Activated CD8-positive, alpha-beta memory T cell treated with anti-CD3 and anti-CD28 coated beads, Interleukin-2, amount 50 U/mL, for 24 hours (primary cell): ENCODE results near the gene NAA40.
"Not testable (repeated sequence)": the region's sequence is repeated elsewhere in the genome, so short reads cannot be mapped to it uniquely, and the experiment has no call there.

ENCODE experiments used
- DNase-seq: peaks from one replicate; pipeline ENCODE4 v3.0.0-alpha.2; 2020; ENCODE audit errors: extremely low read depth

Gene NAA40

DNA sequence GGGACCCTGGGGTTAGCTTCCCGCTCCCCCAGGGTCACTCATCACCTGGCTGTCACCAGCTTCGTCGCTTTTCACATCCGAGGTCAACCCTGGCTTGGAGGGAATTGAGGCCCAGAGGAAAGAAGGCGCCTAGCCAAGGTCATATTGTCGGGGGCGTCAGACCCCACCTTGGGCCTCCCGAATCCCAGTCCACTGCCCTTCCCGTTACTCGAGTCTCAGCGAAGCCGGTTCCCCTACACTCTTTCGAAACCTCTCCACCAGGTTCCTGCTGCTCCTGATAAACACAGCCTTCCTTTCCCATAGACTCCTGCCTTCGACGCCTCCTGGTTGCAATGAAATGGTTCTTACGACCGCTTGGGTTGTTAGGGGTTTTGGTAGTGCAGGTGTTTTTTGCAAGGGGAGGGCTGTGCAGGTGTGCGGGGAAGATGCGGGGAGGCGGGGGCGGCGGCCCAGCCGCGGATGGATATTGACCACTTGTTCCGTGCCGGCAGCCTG lies 642 bp downstream of the NAA40 start:
- DNase-seq = no peak

DNA sequence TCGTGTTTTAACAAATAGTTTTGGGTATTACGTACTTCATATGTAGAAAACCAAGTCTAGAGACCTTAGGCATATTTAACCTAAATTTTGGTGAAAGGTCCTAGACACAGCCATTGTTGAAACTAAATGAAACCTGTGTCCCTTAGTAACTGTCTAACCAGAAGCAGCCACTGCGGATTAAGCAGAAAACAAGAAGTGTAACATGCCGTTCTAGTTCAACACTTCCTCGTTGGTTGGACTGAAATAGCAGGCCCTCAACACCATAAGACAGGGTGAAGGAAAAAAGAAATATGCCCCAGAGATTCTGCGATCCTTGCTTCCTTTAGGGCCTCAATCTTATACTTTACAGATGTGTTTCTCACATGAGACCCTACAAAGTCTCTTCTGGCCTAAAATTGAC lies 2.0 kb downstream of the NAA40 start:
- no peak for DNase-seq

DNA sequence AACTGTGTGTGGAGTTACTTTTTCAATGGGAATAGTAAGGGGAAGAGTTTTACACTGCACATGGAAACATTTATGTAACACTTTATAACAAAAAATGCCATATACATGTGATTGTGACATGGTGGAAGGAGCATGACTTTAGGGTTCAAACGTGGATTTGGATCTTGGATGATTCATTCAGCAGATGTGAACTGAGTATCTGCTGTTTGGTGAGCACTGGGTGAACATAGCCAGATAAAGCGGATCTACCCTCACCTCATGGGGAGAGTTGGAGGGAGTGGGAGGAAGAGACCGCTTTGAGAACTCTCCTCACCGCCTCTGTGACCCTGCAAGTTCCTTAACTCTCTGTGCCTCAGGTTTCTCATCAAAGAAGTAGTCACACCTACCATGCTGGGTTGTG lies 3.1 kb downstream of the NAA40 start:
- DNase-seq = no peak

DNA sequence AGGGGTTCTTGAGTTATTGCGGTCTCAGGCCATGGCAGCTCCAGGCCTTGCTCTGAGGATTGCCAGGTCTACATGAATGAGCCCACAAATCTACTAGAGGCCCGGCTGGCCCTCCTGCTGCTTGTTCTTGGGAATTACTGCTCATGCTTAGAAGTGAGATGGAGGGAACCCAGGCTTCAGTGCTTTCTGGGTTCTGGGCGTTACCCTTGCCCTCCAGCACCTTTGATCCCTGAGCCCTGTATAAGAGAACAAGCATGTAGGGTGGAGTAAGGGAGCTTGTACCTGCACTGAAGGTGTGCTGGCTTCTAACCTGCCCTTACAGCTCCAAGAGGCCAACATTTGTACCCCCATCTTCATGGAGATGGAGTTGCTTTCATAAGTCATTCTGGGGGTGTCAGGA lies 4.0 kb downstream of the NAA40 start:
- no peak for DNase-seq

DNA sequence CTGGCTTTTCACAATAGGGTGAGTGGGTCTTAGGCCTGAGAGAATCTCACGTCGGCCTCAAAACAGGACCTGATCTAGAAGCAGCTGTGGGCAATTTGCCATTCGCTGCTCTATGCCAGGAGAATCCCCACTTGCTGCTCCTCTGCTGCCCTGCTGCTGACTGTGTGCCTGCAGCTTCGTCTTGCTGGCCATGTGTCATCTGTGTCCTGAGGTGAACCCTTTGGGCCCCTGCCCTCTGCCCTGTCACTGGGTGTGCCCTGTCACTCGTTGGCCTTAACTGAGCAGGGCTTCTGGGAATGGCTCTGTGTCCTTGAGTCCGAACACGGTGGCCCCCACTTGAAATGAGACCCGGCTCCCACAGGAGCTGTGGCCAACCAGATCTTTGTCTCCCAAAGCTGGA lies 6.2 kb downstream of the NAA40 start:
- DNase-seq = no peak

DNA sequence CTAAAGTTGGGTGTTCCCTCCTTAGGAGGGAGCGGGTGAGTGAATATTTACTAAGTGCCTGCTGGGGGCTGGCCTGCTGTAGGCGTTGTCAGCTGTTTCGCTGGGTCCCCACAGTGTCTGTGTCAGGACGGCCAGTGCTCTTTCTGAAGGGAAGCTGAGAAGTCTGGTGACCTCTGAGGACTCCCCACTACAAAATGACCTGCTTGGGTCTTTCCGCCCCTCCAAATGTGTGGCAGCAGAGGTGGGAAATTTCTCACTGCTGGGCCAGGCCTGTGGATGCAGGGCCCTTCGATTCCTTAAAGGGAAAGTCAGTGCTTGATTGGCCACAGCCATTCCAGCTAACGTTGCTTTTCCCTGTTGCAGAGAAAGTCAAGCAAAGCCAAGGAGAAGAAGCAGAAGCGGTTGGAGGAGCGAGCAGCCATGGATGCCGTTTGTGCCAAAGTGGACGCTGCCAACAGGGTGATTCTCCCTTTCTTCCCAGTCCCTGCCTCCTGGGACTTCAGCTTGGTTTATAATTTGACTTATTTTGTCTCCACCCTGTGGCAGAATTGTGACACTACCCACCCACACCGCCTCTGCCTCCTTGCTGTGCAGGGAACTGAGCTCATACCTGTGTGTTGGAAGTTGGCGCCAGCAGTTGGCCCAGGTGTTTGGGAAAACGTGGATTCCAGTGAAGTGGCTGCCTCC lies 6.8 kb downstream of the NAA40 start:
- no peak for DNase-seq

DNA sequence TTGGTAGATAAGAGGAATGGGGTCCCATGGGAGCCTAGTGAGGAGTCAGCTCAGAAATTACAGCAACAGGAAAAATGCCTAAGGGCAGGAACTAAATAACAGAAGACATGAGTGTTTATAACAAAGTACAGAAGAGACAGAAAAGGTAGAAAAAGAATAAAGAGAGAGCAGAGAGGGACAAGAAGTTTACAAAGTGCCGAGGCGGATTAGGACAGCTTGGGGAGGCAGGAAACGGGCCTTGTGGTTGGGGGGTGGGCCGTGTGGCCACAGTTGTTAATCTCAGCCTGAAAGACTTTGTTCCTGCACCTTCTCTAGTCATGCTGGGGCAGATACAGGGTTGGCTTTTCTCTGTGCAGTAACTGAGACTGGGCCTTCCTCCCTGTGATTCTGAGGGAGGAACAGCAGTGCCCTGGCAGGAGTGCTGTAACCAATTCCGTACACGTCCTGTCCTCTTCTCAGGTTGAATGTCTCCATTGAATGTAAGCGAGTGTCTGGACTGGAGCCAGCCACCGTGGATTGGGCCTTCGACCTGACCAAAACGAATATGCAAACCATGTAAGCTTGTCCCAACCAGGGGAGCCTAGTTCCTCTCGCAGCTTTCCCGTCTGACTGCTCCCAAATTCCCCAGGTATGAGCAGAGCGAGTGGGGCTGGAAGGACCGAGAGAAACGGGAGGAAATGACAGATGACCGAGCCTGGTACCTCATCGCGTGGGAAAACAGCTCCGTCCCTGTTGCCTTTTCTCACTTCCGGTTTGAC lies 13.2 kb downstream of the NAA40 start:
- no peak for DNase-seq

DNA sequence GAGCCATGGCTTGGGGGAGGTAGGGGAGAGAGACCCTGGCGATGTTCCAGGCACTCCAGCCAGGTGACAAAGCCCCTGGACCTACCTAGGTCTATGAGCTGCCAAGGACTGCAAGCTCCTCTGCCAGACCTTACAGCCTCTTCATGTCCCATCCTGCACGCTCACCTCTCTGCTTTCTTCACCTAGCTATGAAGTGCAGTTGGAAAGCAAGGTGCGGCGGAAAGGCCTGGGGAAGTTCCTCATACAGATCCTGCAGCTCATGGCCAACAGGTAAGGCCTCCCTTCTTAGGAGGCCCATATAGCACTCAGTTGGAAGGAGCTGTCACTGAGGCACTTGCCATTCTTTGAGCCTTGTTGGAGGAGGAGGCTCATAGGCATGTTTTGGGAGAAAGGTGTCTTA lies 13.8 kb downstream of the NAA40 start:
- no peak for DNase-seq

DNA sequence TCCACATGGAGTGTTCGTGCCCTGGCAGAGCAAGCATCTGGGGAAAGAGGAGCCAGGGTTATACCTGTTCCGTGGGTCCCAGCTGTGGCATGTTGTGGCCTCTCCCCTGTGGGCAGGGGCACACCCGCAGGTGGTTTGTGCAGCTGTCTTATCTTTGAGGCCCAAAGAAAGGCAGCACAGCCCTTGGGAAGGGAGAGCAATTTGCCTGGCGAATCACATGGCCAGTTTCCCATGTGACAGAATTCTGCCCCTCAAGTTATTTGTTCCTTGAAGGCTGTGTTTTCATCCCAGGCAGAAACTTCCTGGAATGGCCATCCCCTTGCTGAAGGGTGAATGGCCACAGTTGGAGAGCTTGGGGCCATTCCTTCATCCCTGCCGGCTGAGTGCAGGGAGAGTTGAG lies 19.2 kb downstream of the NAA40 start:
- no peak for DNase-seq

DNA sequence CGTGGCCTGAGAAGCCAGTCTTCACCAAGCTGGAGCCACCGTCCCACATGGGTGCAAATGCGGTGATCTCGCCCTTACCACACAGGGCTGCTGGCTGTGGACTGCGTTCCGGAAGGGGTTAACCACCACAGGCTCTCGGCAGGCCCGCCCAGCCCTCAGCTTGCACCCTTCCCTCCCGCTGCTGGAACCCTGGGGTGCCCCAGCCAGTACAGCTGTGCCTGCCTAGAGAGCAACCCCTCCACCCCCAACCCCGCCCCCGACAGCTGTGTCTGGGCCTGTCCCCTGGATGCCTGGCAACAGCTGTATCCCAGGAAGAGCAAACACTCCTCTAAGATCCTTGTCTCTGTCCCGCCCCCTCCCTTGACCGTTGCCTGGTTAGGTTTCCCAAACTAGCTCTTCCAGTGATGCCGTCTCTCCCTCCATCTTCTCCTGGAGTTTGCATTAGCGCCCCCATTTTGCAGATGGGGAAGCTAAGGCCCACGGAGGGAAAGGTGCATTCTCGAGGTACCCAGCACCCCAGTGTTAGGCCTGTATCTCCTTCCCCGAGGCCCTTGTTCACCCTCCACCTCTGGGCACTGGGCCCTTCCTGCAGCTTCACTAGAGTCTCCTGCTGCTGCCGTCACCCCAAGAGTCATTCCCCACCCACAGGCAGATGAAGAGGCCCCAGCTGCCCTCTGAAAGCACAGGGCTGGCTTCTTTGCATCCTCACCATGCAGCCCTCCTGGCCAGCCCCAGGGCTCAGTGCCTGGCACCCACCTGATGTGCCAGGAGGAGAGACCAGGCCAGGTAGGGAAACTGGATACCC lies 23.0 kb downstream of the NAA40 start:
- no peak for DNase-seq

DNA sequence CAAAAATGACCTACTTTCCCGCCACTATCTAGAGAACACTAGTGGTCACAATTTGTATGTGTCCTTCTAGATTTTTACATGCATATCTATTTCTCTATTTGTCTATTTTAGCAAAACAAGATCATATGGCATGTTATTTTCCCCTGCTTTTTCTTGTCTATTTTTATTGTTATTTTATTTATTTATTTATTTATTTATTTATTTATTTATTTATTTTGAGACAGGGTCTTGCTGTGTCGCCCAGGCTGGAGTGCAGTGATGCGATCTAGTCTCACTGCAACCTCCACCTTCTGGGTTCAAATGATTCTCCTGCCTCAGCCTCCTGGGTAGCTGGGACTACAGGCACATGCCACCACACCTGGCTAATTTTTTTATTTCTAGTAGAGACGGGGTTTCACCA lies 25.1 kb downstream of the NAA40 start:
- not testable (repeated sequence) for DNase-seq

DNA sequence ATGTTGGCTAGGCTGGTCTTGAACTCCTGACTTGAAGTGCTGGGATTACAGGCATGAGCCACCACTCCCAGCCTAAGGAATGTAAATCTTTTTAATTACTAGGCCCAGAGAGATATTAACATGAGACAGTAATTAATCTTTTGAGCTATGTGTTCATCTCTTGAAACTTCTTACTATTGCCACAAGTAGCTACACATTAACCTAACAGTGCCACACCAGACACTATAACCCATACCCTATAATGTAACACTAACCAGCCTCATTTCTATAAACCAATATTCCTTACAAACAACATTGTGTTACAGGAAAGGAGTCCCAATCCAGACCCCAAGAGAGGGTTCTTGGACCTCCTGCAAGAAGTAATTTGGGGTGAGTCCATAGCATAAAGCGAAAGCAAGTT lies 27.6 kb downstream of the NAA40 start:
- DNase-seq = no peak

DNA sequence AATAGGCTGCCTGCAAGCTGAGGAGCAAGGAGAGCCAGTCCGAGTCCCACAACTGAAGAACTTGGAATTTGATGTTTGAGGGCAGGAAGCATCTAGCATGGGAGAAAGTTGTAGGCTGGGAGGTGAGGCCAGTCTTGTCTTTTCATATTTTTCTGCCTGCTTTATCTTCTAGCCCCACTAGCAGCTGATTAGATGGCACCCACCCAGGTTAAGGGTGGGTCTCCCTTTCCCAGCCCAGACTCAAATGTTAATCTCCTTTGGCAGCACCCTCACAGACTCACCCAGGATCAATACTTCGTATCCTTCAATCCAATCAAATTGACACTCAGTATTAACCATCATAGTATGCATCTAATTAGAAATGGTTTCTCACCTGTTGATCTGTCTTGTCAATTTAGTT lies 30.7 kb downstream of the NAA40 start:
- DNase-seq = no peak

DNA sequence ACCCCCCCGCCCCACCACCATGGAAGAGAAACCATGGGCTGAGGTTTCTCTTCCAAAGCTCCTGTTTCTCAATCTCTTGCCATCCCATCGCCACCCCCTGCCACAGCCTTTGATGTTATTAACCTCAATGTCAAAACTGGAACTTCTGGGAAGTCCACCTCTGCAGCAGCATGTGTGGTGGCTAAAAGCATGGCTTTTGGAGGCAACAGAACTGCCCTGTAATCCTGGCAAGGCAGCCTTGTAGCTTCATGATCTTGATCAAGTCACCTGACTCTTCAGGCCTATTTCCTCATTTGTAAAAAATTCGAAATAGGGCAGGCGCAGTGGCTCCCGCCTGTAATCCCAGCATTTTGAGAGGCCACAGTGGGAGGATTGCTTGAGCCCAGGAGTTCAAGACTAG lies 32.1 kb downstream of the NAA40 start:
- no peak for DNase-seq

DNA sequence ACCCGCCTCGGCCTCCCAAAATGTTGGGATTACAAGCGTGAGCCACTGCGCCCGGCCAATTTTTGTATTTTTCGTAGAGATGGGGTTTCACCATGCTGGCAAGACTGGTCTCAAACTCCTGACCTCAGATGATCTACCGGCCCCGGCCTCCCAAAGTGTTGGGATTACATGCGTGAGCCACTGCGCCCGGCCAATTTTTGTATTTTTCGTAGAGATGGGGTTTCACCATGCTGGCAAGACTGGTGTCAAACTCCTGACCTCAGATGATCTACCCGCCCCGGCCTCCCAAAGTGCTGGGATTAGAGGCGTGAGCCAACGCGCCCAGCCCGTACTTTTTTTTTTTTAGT lies 35.1 kb downstream of the NAA40 start:
- DNase-seq = not testable (repeated sequence)

DNA sequence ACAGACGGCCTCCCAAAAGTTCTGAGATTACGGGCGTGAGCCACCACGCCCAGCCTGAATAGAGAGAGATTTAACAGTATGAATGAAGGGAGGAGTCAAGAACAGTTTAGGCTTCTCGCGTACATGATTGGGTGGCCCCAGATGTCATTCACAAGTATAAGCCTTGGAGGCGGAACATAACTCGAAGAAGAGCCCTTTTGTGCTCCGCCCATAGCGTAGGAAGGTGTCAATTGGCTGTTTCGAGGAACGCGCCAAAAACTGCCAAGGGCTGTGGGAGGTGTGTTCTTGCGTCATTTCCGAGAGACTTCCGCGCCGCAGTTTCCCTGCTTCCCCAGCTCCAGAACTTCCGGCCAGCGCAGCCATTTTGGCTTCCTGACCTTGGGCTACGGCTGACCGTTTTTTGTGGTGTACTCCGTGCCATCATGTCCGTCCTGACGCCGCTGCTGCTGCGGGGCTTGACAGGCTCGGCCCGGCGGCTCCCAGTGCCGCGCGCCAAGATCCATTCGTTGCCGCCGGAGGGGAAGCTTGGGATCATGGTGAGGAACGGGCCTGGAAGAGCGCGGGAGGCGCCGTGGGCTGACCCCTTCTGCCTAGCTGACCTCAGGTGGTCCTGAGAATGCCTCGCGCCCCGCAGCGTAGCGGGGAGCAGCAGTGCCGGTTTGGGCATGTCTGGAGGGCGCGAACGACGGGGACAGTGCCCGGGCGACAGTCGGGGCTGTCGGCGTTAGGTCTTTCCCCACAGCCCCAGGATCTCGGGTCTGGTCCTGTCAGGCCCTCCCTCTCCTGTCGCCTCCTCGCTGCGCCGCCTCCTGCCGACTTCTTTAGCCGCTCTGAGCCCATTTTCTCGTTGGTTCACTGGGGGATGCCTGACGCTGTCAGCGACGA lies 35.7 kb downstream of the NAA40 start, which contains the start of gene COX8A:
COX8A (plus strand) TSS at position 362 of the 885 bp plus-strand sequence; CDS start at position 423, 61 bp downstream.
- DNase-seq = peak; percentile 92

DNA sequence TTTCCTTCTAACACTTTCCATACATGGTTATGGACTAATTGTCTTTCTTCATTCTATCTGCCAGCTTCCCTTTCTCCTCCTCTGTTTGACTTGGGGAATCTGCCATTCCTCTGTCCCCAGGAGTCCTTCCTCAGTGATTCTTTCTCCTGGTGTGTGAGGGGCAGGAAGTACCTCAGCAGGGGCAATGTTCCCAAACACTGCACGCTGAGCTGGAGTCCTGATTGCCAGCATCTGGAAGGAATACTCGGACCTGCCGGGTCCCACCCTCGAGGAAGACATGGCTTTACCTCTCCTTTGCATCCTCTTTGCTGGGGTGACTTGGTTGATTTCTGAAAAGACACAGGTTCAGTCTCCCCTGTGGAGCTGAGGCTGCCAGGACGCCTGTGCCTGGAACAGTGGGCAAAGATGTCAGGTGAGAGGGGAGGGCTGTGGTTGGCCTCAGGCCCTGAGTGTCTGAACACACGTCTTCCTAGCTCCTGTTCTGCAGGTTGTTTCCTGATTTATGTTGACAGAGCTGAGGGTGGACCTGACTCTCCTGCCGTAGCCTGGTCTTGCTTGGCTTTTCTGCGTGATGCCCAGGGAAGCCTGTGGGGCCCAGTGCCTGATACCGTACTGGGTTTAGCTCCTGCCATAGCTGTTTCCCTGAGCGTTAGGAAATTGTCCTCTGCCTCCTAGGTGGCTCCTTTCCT lies 39.9 kb downstream of the NAA40 start:
- DNase-seq = no peak

DNA sequence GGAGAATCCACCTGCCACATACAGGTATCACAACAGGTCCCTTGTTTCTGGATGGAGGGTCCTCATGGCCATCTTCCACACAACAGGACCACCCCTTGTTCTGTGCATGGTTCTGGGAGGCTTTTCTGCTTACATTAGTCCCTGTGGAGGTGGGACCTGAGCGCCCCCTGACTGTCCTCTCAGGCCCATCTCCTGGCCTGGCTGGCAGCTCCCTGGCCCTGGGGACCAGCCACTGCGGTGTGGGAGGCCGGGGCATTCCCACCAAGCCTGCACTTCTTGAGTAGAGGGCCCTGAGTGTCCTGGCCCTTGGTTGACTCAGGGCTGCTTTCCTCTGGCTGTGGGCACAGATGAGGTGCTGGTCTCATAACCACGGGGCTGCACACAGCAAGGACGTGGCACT lies 40.6 kb downstream of the NAA40 start:
- no peak for DNase-seq

DNA sequence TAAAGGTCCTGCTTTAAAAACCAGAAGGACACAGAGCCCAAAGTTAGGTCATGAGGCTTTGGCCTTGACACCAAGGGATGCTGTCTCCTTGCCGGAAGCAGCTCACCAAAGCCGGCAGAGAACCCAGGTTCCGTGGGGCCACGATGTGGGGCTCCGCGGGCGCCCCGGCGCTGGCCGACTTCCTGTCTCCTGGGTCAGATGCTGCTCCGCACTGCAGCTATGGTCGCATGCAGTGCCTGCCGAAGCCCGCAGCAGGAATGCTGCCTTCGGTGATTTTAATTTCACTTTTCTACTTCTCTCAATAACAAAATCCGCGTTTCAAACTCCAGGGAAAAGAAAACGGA lies 47.0 kb downstream of the NAA40 start:
- DNase-seq = peak; percentile 47

DNA sequence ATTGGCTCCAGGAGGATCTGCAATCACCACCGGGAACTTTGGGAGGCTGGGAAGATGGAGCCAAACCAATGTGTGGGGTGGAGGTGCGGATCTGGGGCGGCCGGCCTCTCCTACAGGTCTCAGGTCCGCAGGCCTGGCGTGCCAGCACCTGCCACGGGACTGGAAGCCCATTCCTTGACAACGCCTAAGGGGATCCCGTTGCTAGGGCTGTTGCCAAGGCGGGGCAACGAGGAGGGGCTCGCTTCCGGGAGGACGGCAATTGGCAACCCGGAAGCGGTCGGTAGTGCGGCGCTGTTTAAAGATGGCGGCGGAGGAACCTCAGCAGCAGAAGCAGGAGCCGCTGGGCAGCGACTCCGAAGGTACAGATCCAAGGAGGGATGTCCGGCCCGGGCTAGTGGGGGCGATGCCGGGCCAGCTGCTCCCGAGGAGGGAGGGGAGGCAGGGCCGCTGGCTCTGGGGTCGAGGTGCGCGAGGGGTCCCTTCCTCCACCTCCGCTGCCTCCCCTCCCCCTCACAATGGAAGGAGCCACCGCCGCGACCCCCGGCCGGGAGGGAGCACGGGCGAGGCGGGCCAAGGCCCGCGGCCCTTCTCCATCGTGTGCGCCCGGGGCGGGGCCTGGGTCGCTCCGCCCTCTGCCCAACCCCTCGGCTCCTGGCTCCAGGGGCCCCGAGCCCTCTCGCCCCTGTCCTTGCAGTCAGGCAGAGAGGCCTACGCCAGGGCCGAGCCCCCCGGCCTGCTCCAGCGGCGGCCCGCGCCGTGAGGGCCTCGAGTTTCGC lies 47.5 kb downstream of the NAA40 start, which contains the start of gene OTUB1:
OTUB1 (plus strand) TSS at position 283 of the 776 bp plus-strand sequence; CDS start at position 302, 19 bp downstream.
- DNase-seq = peak; percentile 66
